Measurements from ENCODE around the gene CAPN6. TPM values are rescaled to one million over a fixed set of nuclear protein-coding genes. Genes with fewer than 3 reads are reported as not detected.
A peak's percentile ranks its signal among the peaks of the same experiment; 100 is the strongest.

The CAPN6 gene
- total RNA-seq = 1 to 10 TPM in 1 of 4 donors, under 1 TPM in 3; 0.48 to 1.2 (median 0.59) TPM

- no peak within 1 kb of the TSS for H3K4me3 ChIP-seq
- TF ChIP-seq EP300 (IDR thresholded peaks at IDR 0.05) = no peak
- TF ChIP-seq POLR2AphosphoS5 (IDR thresholded peaks at IDR 0.05) = no peak
- no peak for TF ChIP-seq POLR2A (IDR thresholded peaks at IDR 0.05)
- TF ChIP-seq CTCF (IDR thresholded peaks at IDR 0.05) = no peak
- no peaks in the 10 kb centered on the region for H3K9me3 ChIP-seq
- H3K36me3 ChIP-seq = no peaks in the 10 kb centered on the region
- DNase-seq (ENCODE audit: low spot score in 2 of 2) = peak in 1 of 2 donors; percentile 56
- H3K27ac ChIP-seq = no peak within 1 kb of the TSS
- 33% methylated on average over 8 of the region's 8 CpGs for WGBS
- H3K4me1 ChIP-seq = no peaks in the 10 kb centered on the region
- H3K27me3 ChIP-seq = no peaks in the 10 kb centered on the region
These were observed at the start of gene CAPN6 for GRCh38 chrX:111270339-111270738. Gene CAPN6, minus strand, starts transcription at chrX:111270483. Its CDS starts 6,547 bp downstream, at chrX:111263936.

- H3K9me3 ChIP-seq = no peaks in the 10 kb centered on the region
- no peak overlapping the region for H3K4me3 ChIP-seq
- H3K27ac ChIP-seq = no peak overlapping the region
- no peaks in the 10 kb centered on the region for H3K27me3 ChIP-seq
- 59% methylated on average over 4 of the region's 4 CpGs for WGBS
- H3K36me3 ChIP-seq = no peaks in the 10 kb centered on the region
- H3K4me1 ChIP-seq = no peaks in the 10 kb centered on the region
- no peak for TF ChIP-seq EP300 (IDR thresholded peaks at IDR 0.05)
- TF ChIP-seq POLR2A (IDR thresholded peaks at IDR 0.05) = no peak
- no peak for TF ChIP-seq CTCF (IDR thresholded peaks at IDR 0.05)
- TF ChIP-seq POLR2AphosphoS5 (IDR thresholded peaks at IDR 0.05) = no peak
- DNase-seq (ENCODE audit: low spot score in 2 of 2) = no peak
These were observed 49.2 kb upstream of the CAPN6 start for GRCh38 chrX:111319451-111319850.

- Histone ChIP-seq H3K9me3 (no peaks in the 10 kb centered on the region), H3K4me3 (no peak overlapping the region), H3K27ac (no peak overlapping the region), H3K4me1 (no peaks in the 10 kb centered on the region), H3K27me3 (no peaks in the 10 kb centered on the region), H3K36me3 (no peaks in the 10 kb centered on the region)
- DNase-seq (ENCODE audit: low spot score in 2 of 2) = no peak
- TF ChIP-seq CTCF (IDR thresholded peaks at IDR 0.05) (no peak), POLR2A (IDR thresholded peaks at IDR 0.05) (no peak), POLR2AphosphoS5 (IDR thresholded peaks at IDR 0.05) (no peak), EP300 (IDR thresholded peaks at IDR 0.05) (no peak)
These were observed 48.6 kb upstream of the CAPN6 start for GRCh38 chrX:111318901-111319300.

- Histone ChIP-seq H3K4me3 (no peak overlapping the region), H3K9me3 (no peaks in the 10 kb centered on the region), H3K4me1 (no peaks in the 10 kb centered on the region), H3K27ac (no peak overlapping the region), H3K27me3 (no peaks in the 10 kb centered on the region), H3K36me3 (no peaks in the 10 kb centered on the region)
- 60% methylated on average over 2 of the region's 2 CpGs for WGBS
- DNase-seq (ENCODE audit: low spot score in 2 of 2) = no peak
- TF ChIP-seq CTCF (IDR thresholded peaks at IDR 0.05) (no peak), POLR2A (IDR thresholded peaks at IDR 0.05) (no peak), POLR2AphosphoS5 (IDR thresholded peaks at IDR 0.05) (no peak)
These were observed 38.8 kb upstream of the CAPN6 start for GRCh38 chrX:111309083-111309482.

- no peak for DNase-seq (ENCODE audit: low spot score in 2 of 2)
- no peak overlapping the region for H3K27ac ChIP-seq
- H3K9me3 ChIP-seq = no peaks in the 10 kb centered on the region
- H3K36me3 ChIP-seq = no peaks in the 10 kb centered on the region
- no peak for TF ChIP-seq POLR2AphosphoS5 (IDR thresholded peaks at IDR 0.05)
- no peak for TF ChIP-seq POLR2A (IDR thresholded peaks at IDR 0.05)
- no peak for TF ChIP-seq CTCF (IDR thresholded peaks at IDR 0.05)
- no peak for TF ChIP-seq EP300 (IDR thresholded peaks at IDR 0.05)
- H3K27me3 ChIP-seq = no peaks in the 10 kb centered on the region
- H3K4me1 ChIP-seq = no peaks in the 10 kb centered on the region
- WGBS = 44% methylated on average over 3 of the region's 3 CpGs
- no peak overlapping the region for H3K4me3 ChIP-seq
These were observed 37.8 kb upstream of the CAPN6 start for GRCh38 chrX:111308039-111308438.
